CD4-positive, alpha-beta T cell treated with Interleukin-15 for 4 hours (primary cell): ENCODE data around the gene ENOSF1.

Source experiments
- DNase-seq: peaks from one replicate; pipeline ENCODE4 v3.0.0-alpha.2; 2020; ENCODE audit warnings: low spot score

ENOSF1 gene

DNA sequence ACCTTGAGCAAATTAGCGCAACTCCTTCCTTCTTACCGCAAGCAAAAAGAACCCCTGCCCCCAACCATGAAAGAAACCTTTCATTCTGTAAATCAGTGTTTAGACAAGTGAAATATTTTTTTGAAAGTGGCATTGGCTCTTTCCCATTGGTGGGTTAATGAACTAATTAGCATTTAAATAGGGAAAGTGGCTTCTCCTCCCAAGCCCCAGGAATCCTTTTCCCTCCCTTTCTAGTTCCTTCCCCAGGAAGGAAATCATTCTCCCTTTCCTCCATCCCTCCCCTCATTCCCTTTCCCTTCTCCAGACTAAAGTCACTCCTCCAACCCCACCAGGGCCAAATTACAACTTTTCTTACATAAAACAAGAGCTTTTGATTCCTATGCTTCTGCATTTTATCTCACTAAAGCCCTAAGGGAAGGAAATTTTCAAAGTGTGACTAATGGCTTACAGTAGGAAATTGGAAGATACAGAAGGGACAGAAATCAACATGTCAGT, 77.8 kb downstream of the ENOSF1 start:
- DNase-seq, result no peak

DNA sequence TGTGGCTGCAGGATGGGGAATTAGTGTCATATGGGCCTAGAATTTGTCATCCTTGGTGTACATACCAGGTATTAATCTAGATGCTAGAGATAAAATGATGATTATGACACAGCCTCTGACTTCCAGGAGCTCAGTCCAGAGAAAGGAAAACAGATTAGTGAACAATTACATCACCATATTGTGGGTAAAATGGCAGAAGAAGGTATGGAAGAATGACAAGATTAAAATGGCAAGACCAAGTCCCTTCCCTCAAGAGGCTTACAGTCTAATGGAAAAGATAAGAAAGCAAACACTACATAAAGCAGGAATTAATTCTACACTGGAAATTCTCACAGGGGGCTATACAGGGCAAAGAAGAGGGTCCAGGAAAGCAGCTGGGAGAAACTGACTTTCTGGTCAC, 80.9 kb downstream of the ENOSF1 start:
- no peak for DNase-seq

DNA sequence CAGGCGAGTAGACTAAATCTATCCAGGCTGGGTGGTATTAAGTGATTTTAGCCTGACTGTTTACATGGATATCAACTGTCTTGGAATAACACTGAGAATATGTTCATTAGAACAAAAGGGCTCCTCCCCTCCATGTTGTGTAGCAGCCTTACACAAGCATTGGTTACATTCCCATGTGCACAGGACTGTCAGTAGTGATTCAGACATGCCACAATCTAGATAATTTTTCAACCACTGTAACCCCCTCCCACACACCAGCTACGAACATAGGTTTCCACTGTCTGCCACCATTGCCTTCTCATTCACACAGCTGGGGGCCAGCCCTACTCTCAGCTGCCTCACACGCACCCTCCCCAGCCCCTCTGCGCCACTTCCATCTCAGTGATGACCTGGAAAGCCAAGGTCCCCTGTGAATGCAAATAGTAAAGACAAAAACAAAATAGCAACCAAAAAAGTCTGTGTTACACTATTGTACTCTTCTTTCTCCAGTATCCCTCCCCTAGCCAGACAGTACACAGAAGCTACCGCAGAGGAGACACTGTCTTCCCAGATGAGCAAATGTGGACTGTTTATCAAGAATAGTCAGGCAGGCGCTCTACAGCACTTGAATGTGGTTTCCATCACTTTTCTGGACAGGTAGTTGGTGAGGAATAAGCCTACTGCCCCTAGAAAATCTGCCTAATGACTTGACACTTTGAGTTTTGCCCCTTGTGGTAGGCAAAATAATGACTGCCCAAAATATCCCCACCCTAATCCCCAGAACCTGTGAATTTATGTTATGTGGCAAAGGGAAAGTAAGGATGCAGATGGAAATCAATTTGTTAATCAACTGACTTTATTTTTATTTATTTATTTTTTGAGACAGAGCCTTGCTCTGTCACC, 82.9 kb downstream of the ENOSF1 start:
- DNase-seq, result no peak

DNA sequence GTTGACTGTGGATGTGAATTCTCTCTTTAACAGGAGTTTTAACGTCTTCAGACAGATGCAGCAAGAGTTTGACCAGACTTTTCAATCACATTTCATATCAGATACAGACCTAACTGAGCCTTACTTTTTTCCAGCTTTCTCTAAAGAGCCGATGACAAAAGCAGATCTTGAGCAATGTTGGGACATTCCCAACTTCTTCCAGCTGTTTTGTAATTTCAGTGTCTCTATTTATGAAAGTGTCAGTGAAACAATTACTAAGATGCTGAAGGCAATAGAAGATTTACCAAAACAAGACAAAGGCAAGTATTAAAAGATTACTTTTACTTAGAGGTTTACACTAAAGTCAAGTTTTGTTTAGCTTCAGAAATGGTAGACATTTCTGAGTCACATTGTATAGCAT, 85.2 kb downstream of the ENOSF1 start:
- DNase-seq, result no peak

- peak; percentile 48 for DNase-seq
Observed at GRCh38 chr18:623761-624620, 88.4 kb downstream of the ENOSF1 start.

DNA sequence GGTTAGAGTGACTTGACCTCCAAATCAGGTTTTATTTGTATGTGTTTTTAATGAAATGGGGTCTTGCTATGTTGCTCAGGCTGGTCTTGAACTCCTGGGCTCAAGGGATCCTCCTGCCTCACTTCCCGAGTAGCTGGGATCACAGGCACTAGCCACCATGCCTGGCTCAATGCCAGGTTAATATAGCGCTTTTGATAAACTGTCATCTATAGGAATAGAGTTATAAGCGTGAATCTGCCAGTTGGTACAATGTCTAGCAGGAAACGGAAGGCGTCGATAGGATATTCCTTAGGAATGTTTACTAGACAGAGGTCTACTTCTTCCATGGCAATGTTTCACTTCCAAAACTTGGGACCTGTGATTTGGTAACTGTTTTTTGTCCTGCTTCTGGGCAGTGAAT, 90.1 kb downstream of the ENOSF1 start:
- no peak for DNase-seq

GRCh38 chr18:621291-622043, 91.0 kb downstream of the ENOSF1 start:
- no peak for DNase-seq
